ENCODE results near the gene C14orf180.
"Not testable (repeated sequence)": the region's sequence is repeated elsewhere in the genome, so short reads cannot be mapped to it uniquely, and the experiment has no call there.

The C14orf180 gene

GRCh38 chr14:104634138-104634760 lies 54.7 kb downstream of the C14orf180 start:
- Histone ChIP-seq H3K27me3 (ENCODE audit: insufficient read depth, low read length) (peaks cover 35% of the 10 kb centered on the region), H3K4me1 (ENCODE audit: control insufficient read depth, insufficient read depth, low read length, unreplicated experiment) (no peaks in the 10 kb centered on the region), H3K4me3 (ENCODE audit: low read depth, low read length) (no peak overlapping the region), H3K27ac (ENCODE audit: low read depth, low read length) (no peak overlapping the region), H3K79me2 (ENCODE audit: control insufficient read depth, insufficient read depth, low read length, unreplicated experiment) (no peaks in the 10 kb centered on the region), H2AFZ (ENCODE audit: low read length, unreplicated experiment) (no peak overlapping the region), H3K36me3 (ENCODE audit: insufficient read depth, low read length) (no peaks in the 10 kb centered on the region)

GRCh38 chr14:104634886-104635570 lies 55.5 kb downstream of the C14orf180 start:
- no peaks in the 10 kb centered on the region for H3K79me2 ChIP-seq (ENCODE audit: control insufficient read depth, insufficient read depth, low read length, unreplicated experiment)
- H3K36me3 ChIP-seq (ENCODE audit: insufficient read depth, low read length), result no peaks in the 10 kb centered on the region
- H3K4me3 ChIP-seq (ENCODE audit: low read depth, low read length), result no peak overlapping the region
- no peaks in the 10 kb centered on the region for H3K4me1 ChIP-seq (ENCODE audit: control insufficient read depth, insufficient read depth, low read length, unreplicated experiment)
- no peak overlapping the region for H2AFZ ChIP-seq (ENCODE audit: low read length, unreplicated experiment)
- peaks cover 32% of the 10 kb centered on the region for H3K27me3 ChIP-seq (ENCODE audit: insufficient read depth, low read length)
- H3K27ac ChIP-seq (ENCODE audit: low read depth, low read length), result no peak overlapping the region

- H3K27ac ChIP-seq (ENCODE audit: low read depth, low read length), result no peak overlapping the region
- no peaks in the 10 kb centered on the region for H3K36me3 ChIP-seq (ENCODE audit: insufficient read depth, low read length)
- no peak overlapping the region for H2AFZ ChIP-seq (ENCODE audit: low read length, unreplicated experiment)
- H3K79me2 ChIP-seq (ENCODE audit: control insufficient read depth, insufficient read depth, low read length, unreplicated experiment), result no peaks in the 10 kb centered on the region
- peaks cover 30% of the 10 kb centered on the region for H3K27me3 ChIP-seq (ENCODE audit: insufficient read depth, low read length)
- H3K4me1 ChIP-seq (ENCODE audit: control insufficient read depth, insufficient read depth, low read length, unreplicated experiment), result no peaks in the 10 kb centered on the region
- no peak overlapping the region for H3K4me3 ChIP-seq (ENCODE audit: low read depth, low read length)
These were observed 56.2 kb downstream of the C14orf180 start for GRCh38 chr14:104635717-104636116.

- no peaks in the 10 kb centered on the region for H3K4me1 ChIP-seq (ENCODE audit: control insufficient read depth, insufficient read depth, low read length, unreplicated experiment)
- no peak overlapping the region for H2AFZ ChIP-seq (ENCODE audit: low read length, unreplicated experiment)
These were observed 56.6 kb downstream of the C14orf180 start for GRCh38 chr14:104636131-104636530.

GRCh38 chr14:104636846-104637545 lies 57.4 kb downstream of the C14orf180 start:
- H3K27me3 ChIP-seq (ENCODE audit: insufficient read depth, low read length), result peaks cover 22% of the 10 kb centered on the region
- not testable (repeated sequence) for H3K36me3 ChIP-seq (ENCODE audit: insufficient read depth, low read length); H3K27ac ChIP-seq (ENCODE audit: low read depth, low read length); H2AFZ ChIP-seq (ENCODE audit: low read length, unreplicated experiment); H3K4me1 ChIP-seq (ENCODE audit: control insufficient read depth, insufficient read depth, low read length, unreplicated experiment); H3K4me3 ChIP-seq (ENCODE audit: low read depth, low read length); H3K79me2 ChIP-seq (ENCODE audit: control insufficient read depth, insufficient read depth, low read length, unreplicated experiment)

More at GRCh38 chr14:104636131-104636530, 56.6 kb downstream of the C14orf180 start:
- H3K79me2 ChIP-seq (ENCODE audit: control insufficient read depth, insufficient read depth, low read length, unreplicated experiment), result no peaks in the 10 kb centered on the region
- H3K27ac ChIP-seq (ENCODE audit: low read depth, low read length), result no peak overlapping the region
- peaks cover 30% of the 10 kb centered on the region for H3K27me3 ChIP-seq (ENCODE audit: insufficient read depth, low read length)
- no peaks in the 10 kb centered on the region for H3K36me3 ChIP-seq (ENCODE audit: insufficient read depth, low read length)
- H3K4me3 ChIP-seq (ENCODE audit: low read depth, low read length), result no peak overlapping the region

- Histone ChIP-seq H3K4me3 (ENCODE audit: low read depth, low read length) (no peak overlapping the region), H3K27ac (ENCODE audit: low read depth, low read length) (no peak overlapping the region), H3K4me1 (ENCODE audit: control insufficient read depth, insufficient read depth, low read length, unreplicated experiment) (no peaks in the 10 kb centered on the region), H3K36me3 (ENCODE audit: insufficient read depth, low read length) (no peaks in the 10 kb centered on the region), H3K79me2 (ENCODE audit: control insufficient read depth, insufficient read depth, low read length, unreplicated experiment) (no peaks in the 10 kb centered on the region), H2AFZ (ENCODE audit: low read length, unreplicated experiment) (no peak overlapping the region), H3K27me3 (ENCODE audit: insufficient read depth, low read length) (peaks cover 17% of the 10 kb centered on the region)
These were observed 58.0 kb downstream of the C14orf180 start for GRCh38 chr14:104637546-104638003.

GRCh38 chr14:104638190-104638589 lies 58.6 kb downstream of the C14orf180 start:
- H3K79me2 ChIP-seq (ENCODE audit: control insufficient read depth, insufficient read depth, low read length, unreplicated experiment), result no peaks in the 10 kb centered on the region
- H2AFZ ChIP-seq (ENCODE audit: low read length, unreplicated experiment), result no peak overlapping the region
- no peak overlapping the region for H3K27ac ChIP-seq (ENCODE audit: low read depth, low read length)
- no peak overlapping the region for H3K4me3 ChIP-seq (ENCODE audit: low read depth, low read length)
- H3K36me3 ChIP-seq (ENCODE audit: insufficient read depth, low read length), result no peaks in the 10 kb centered on the region
- peaks cover 14% of the 10 kb centered on the region; the same call in 1 of the 2 replicates for H3K27me3 ChIP-seq (ENCODE audit: insufficient read depth, low read length)
- H3K4me1 ChIP-seq (ENCODE audit: control insufficient read depth, insufficient read depth, low read length, unreplicated experiment), result no peaks in the 10 kb centered on the region

GRCh38 chr14:104638927-104639450 lies 59.4 kb downstream of the C14orf180 start:
- no peak overlapping the region for H2AFZ ChIP-seq (ENCODE audit: low read length, unreplicated experiment)
- no peaks in the 10 kb centered on the region for H3K79me2 ChIP-seq (ENCODE audit: control insufficient read depth, insufficient read depth, low read length, unreplicated experiment)
- peaks cover 14% of the 10 kb centered on the region; the same call in 1 of the 2 replicates for H3K27me3 ChIP-seq (ENCODE audit: insufficient read depth, low read length)
- no peaks in the 10 kb centered on the region for H3K4me1 ChIP-seq (ENCODE audit: control insufficient read depth, insufficient read depth, low read length, unreplicated experiment)
- H3K4me3 ChIP-seq (ENCODE audit: low read depth, low read length), result no peak overlapping the region
- H3K36me3 ChIP-seq (ENCODE audit: insufficient read depth, low read length), result no peaks in the 10 kb centered on the region
- no peak overlapping the region for H3K27ac ChIP-seq (ENCODE audit: low read depth, low read length)

- H3K36me3 ChIP-seq (ENCODE audit: insufficient read depth, low read length), result no peaks in the 10 kb centered on the region
- H3K79me2 ChIP-seq (ENCODE audit: control insufficient read depth, insufficient read depth, low read length, unreplicated experiment), result no peaks in the 10 kb centered on the region
- peaks cover 14% of the 10 kb centered on the region; the same call in 1 of the 2 replicates for H3K27me3 ChIP-seq (ENCODE audit: insufficient read depth, low read length)
- no peak overlapping the region for H3K4me3 ChIP-seq (ENCODE audit: low read depth, low read length)
- no peaks in the 10 kb centered on the region for H3K4me1 ChIP-seq (ENCODE audit: control insufficient read depth, insufficient read depth, low read length, unreplicated experiment)
- no peak overlapping the region for H2AFZ ChIP-seq (ENCODE audit: low read length, unreplicated experiment)
- no peak overlapping the region for H3K27ac ChIP-seq (ENCODE audit: low read depth, low read length)
These were observed 59.9 kb downstream of the C14orf180 start for GRCh38 chr14:104639471-104639870.

Data from ACC112 (cell line).